Astrocyte (in vitro differentiated cells and primary cell): Measurements from ENCODE around the gene AIFM3. TPM values are rescaled to one million over a fixed set of nuclear protein-coding genes. Genes with fewer than 3 reads are reported as not detected.
A peak's percentile ranks its signal among the peaks of the same experiment; 100 is the strongest.

Experiments
- DNase-seq: peaks from one replicate; pipeline ENCODE4 v3.0.0-alpha.2; 2010; ENCODE audit warnings: low read depth
- FAIRE-seq: peaks from 2 replicates; lab custom pipeline; 2011; peaks lifted over from hg19 to GRCh38; lab: Jason Lieb, UNC
- H2AFZ ChIP-seq: 2 replicates; pipeline ENCODE4 v1.6.0; 2012; ENCODE audit warnings: low read depth, low read length, inconsistent platforms
- H3K27ac ChIP-seq: 2 replicates; pipeline ENCODE4 v1.5.1; 2011; ENCODE audit warnings: low read depth, low read length, inconsistent platforms
- H3K27me3 ChIP-seq: 2 replicates; pipeline ENCODE4 v1.6.0; 2011; ENCODE audit warnings: low read length, inconsistent platforms; ENCODE audit not compliant: insufficient read depth
- H3K36me3 ChIP-seq: 2 replicates; pipeline ENCODE4 v1.5.1; 2011; ENCODE audit warnings: low read length, inconsistent platforms; ENCODE audit not compliant: insufficient read depth
- H3K4me1 ChIP-seq: 2 replicates; pipeline ENCODE4 v1.5.1; 2011; ENCODE audit warnings: low read length, inconsistent platforms; ENCODE audit not compliant: insufficient read depth
- H3K4me2 ChIP-seq: 2 replicates; pipeline ENCODE4 v1.6.0; 2012; ENCODE audit warnings: low read length, inconsistent platforms
- H3K4me3 ChIP-seq: 2 replicates; pipeline ENCODE4 v1.5.1; 2011; ENCODE audit warnings: low read depth, mild to moderate bottlenecking, low read length, inconsistent platforms; ENCODE audit not compliant: insufficient read depth
- H3K79me2 ChIP-seq: 2 replicates; pipeline ENCODE4 v1.6.0; 2012; ENCODE audit warnings: mild to moderate bottlenecking, low read length, inconsistent platforms; ENCODE audit not compliant: insufficient read depth
- H3K9ac ChIP-seq: 2 replicates; pipeline ENCODE4 v1.6.0; 2012; ENCODE audit warnings: mild to moderate bottlenecking, low read length, inconsistent platforms
- H3K9me3 ChIP-seq: 2 replicates; pipeline ENCODE4 v1.5.1; 2012; ENCODE audit warnings: low read depth, mild to moderate bottlenecking, low read length, inconsistent platforms; ENCODE audit not compliant: insufficient read depth
- H4K20me1 ChIP-seq: 2 replicates; pipeline ENCODE4 v1.6.0; 2012; ENCODE audit warnings: low read length, inconsistent platforms; ENCODE audit not compliant: insufficient read depth
- H3K27ac Mint-ChIP-seq: one replicate; pipeline ENCODE4 v1.8.0; 2021; ENCODE audit warnings: mild to moderate bottlenecking, mixed read lengths; ENCODE audit not compliant: unreplicated experiment
- H3K27me3 Mint-ChIP-seq: one replicate; pipeline ENCODE4 v1.8.0; 2021; ENCODE audit warnings: low read depth, mixed read lengths; ENCODE audit not compliant: unreplicated experiment
- H3K36me3 Mint-ChIP-seq: one replicate; pipeline ENCODE4 v1.8.0; 2021; ENCODE audit warnings: low read depth, mixed read lengths; ENCODE audit not compliant: unreplicated experiment
- H3K4me1 Mint-ChIP-seq: one replicate; pipeline ENCODE4 v1.8.0; 2021; ENCODE audit warnings: low read depth, mixed read lengths; ENCODE audit not compliant: unreplicated experiment
- H3K4me3 Mint-ChIP-seq: one replicate; pipeline ENCODE4 v1.8.0; 2021; ENCODE audit warnings: mild to moderate bottlenecking, moderate library complexity, mixed read lengths; ENCODE audit not compliant: unreplicated experiment
- H3K9me3 Mint-ChIP-seq: one replicate; pipeline ENCODE4 v1.8.0; 2021; ENCODE audit warnings: mild to moderate bottlenecking, mixed read lengths; ENCODE audit not compliant: unreplicated experiment
- CTCF ChIP-seq: IDR thresholded peaks from 2 replicates; pipeline ENCODE4 v1.5.1; 2011; ENCODE audit warnings: low read depth, mild to moderate bottlenecking, inconsistent platforms, low read length, moderate library complexity; ENCODE audit not compliant: insufficient read depth
- EZH2 ChIP-seq: IDR thresholded peaks from 2 replicates; pipeline ENCODE4 v1.6.1; 2012; ENCODE audit warnings: mild to moderate bottlenecking, low read length, inconsistent platforms; ENCODE audit not compliant: insufficient read depth
- total RNA-seq: library from RNA; stranded (reverse); gene quantifications from 2 replicates; pipeline ENCODE4 v1.2.1, GENCODE V29; 2021

The AIFM3 gene
- total RNA-seq, 1 donor from 2014 or later = 0.48 TPM

DNA sequence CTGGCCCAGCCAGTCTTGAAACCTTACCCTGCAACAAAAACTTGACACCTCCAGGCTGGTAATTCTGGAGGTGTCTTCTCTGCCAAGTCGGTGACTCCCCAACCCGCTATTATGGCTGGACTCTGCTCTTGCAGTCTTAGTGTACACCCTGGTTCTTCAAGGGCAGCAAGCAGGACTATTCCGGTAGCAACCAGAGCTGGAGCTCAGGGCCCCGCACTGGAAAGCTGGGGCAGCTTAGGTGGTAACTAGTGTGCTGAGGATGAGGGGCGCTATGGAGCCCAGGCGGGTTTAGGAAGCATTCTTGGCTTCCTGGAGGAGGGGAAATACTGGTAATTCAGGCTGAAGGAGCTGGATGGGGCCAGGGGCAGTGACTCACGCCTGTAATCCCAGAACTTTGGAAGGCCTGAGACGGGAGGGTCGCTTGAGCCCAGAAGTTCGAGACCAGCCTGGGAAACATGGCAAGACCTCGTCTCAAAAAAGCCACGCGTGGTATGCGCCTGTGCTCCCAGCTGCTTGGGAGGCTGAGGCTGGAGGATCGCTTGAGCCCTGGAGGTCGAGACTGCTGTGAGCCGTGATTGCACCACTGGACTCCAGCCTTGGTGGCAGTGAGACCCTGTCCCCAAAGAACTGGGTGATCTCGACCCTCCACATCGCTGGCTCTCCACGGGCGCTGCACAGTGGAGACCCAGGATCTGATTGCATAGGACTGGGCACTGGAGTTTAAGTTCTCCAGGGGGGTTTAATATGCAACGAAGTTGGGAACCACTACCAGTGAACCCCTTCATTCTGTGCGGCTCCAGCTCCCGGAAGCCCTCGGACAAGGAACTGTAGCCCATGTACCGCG, 10.6 kb upstream of the AIFM3 start:
- peak overlapping the region; percentile 71 for H2AFZ ChIP-seq
- TF ChIP-seq EZH2 (no peak), CTCF (no peak)
- H3K9ac ChIP-seq = peak overlapping the region; percentile 65
- H3K4me1 Mint-ChIP-seq = peaks cover 14% of the 10 kb centered on the region
- H3K4me1 ChIP-seq = peaks cover 14% of the 10 kb centered on the region
- peak overlapping the region; percentile 96 for H3K4me2 ChIP-seq
- H3K36me3 ChIP-seq = peaks cover 18% of the 10 kb centered on the region
- DNase-seq (peak; percentile 17), FAIRE-seq (no peak)
- H3K9me3 ChIP-seq = no peaks in the 10 kb centered on the region
- peak overlapping the region; percentile 78 for H3K4me3 Mint-ChIP-seq
- peaks cover 37% of the 10 kb centered on the region for H4K20me1 ChIP-seq
- no peak overlapping the region for H3K27ac ChIP-seq
- H3K79me2 ChIP-seq = peaks cover 20% of the 10 kb centered on the region
- H3K36me3 Mint-ChIP-seq = peaks cover 7% of the 10 kb centered on the region
- no peaks in the 10 kb centered on the region for H3K27me3 Mint-ChIP-seq
- no peaks in the 10 kb centered on the region for H3K9me3 Mint-ChIP-seq
- H3K4me3 ChIP-seq = peak overlapping the region; percentile 56
- no peaks in the 10 kb centered on the region for H3K27me3 ChIP-seq
- H3K27ac Mint-ChIP-seq = peak overlapping the region; percentile 53

DNA sequence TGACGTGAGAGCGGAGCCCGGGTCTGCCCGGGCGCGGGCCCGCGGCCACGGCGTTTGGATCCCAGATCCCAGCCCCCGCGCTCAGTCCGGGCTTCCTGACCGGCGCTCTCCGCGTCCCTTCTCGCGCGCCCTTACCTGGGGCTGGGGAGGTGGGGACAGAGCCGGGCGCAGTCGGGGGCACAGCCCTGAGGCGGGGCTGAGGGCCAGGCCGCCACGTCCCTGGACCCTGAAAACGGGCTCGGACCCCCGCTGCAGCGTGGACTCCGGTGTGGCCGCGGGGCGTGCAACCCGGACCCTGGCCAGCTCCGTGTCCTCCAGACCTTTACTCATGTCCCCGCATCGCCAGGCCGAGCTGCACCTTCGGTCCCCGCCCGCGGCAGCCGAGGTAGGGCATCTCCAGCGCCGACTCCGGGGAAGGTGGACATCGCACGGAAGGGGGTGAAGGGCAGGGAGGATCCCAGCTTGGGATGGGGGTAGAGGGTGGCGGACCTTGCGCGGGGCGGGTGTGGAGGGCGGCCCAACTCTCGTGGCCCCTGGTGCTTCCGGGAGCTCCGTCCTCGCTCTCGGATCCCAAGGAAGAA, 9.9 kb upstream of the AIFM3 start:
- H3K79me2 ChIP-seq = peaks cover 13% of the 10 kb centered on the region
- H3K36me3 Mint-ChIP-seq = peaks cover 7% of the 10 kb centered on the region
- no peaks in the 10 kb centered on the region for H3K27me3 Mint-ChIP-seq
- no peak overlapping the region for H3K27ac Mint-ChIP-seq
- peak overlapping the region; percentile 56 for H3K4me3 ChIP-seq
- peaks cover 13% of the 10 kb centered on the region for H3K36me3 ChIP-seq
- DNase-seq = no peak
- peak overlapping the region; percentile 82 for H3K4me3 Mint-ChIP-seq
- peak overlapping the region; percentile 65 for H3K9ac ChIP-seq
- H3K4me1 ChIP-seq = peaks cover 14% of the 10 kb centered on the region
- FAIRE-seq = no peak
- peak overlapping the region; percentile 71 for H2AFZ ChIP-seq
- no peaks in the 10 kb centered on the region for H3K9me3 Mint-ChIP-seq
- no peaks in the 10 kb centered on the region for H3K9me3 ChIP-seq
- peak; percentile 42 for TF ChIP-seq EZH2
- no peak for TF ChIP-seq CTCF
- H3K4me1 Mint-ChIP-seq = peaks cover 9% of the 10 kb centered on the region
- no peak overlapping the region for H3K27ac ChIP-seq
- no peaks in the 10 kb centered on the region for H3K27me3 ChIP-seq
- peaks cover 30% of the 10 kb centered on the region for H4K20me1 ChIP-seq
- H3K4me2 ChIP-seq = peak overlapping the region; percentile 96
